HepG2 (cell line): ENCODE results near the gene JADE3. TPM values are rescaled to one million over a fixed set of nuclear protein-coding genes. Genes with fewer than 3 reads are reported as not detected.

Experiments
- ATAC-seq: fragments of 200-7000 bp; cut with Tn5 transposase; 3 replicates; pipeline ENCODE4 v1.9.1; 2020; ENCODE audit warnings: mild to moderate bottlenecking, moderate library complexity
- BruUV-seq: library from RNA; stranded (reverse); fragments of 400-500 nt; replicated peaks from 2 replicates; lab custom pipeline; 2021; lab: Mats Ljungman, UMichigan
- CTCF ChIA-PET: fragments of 300-600 bp; formaldehyde crosslinking; extraction: SDS; loops from one replicate; lab custom pipeline; 2021; ENCODE audit warnings: low total read pairs, inconsistent platforms, low intra/inter-chr PET ratio; lab: Yijun Ruan, JAX
- POLR2A ChIA-PET: fragments of 350-600 bp; sonication (Branson Sonifier 250); formaldehyde crosslinking; loops from one replicate; lab custom pipeline; 2020; ENCODE audit warnings: antibody characterized with exemption, inconsistent platforms; lab: Yijun Ruan, JAX
- DNase-seq: peaks from one replicate; pipeline ENCODE4 v3.0.0-alpha.2; 2015; ENCODE audit warnings: low spot score
- FAIRE-seq: peaks from 3 replicates; lab custom pipeline; 2011; peaks lifted over from hg19 to GRCh38; lab: Jason Lieb, UNC
- H2AFZ ChIP-seq: one replicate; pipeline ENCODE4 v1.6.1; 2011; ENCODE audit warnings: low read length, inconsistent platforms
- H3K27ac ChIP-seq: fragments of 300-600 bp; 3 replicates; pipeline ENCODE4 v1.8.0; 2011; ENCODE audit warnings: mixed run types, mild to moderate bottlenecking, mixed read lengths, low read length, inconsistent platforms; ENCODE audit not compliant: insufficient read depth; ENCODE audit errors: extremely low read length
- H3K27me3 ChIP-seq, 2 experiments: fragments of 200-600 bp in 1 of 2; 2 replicates in 1 of 2; 3 replicates in 1 of 2; pipeline versions ENCODE4 v1.6.0 to v1.8.0; 2011; ENCODE audit warnings: low read length in 2 of 2, mild to moderate bottlenecking in 2 of 2, moderate library complexity in 2 of 2, inconsistent platforms in 1 of 2; ENCODE audit not compliant: insufficient read depth in 2 of 2, control insufficient read depth in 1 of 2
- H3K36me3 ChIP-seq, 2 experiments: fragments of 200-600 bp in 1 of 2; replicated peaks in 1 of 2; 2 replicates in 1 of 2; 3 replicates in 1 of 2; pipeline versions ENCODE4 v1.5.1 to v1.8.0; 2011; ENCODE audit warnings: low read length in 2 of 2, inconsistent platforms in 1 of 2; ENCODE audit not compliant: insufficient read depth in 2 of 2, control insufficient read depth in 1 of 2
- H3K4me1 ChIP-seq: 2 replicates; pipeline ENCODE4 v1.5.1; 2012; ENCODE audit warnings: low read length, inconsistent platforms; ENCODE audit not compliant: insufficient read depth
- H3K4me2 ChIP-seq: 2 replicates; pipeline ENCODE4 v1.6.0; 2011; ENCODE audit warnings: low read depth, low read length, inconsistent platforms
- H3K4me3 ChIP-seq, 3 experiments: fragments of 200-600 bp in 1 of 3; sonication (generic), shearing (Covaris generic) in 1 of 3; replicated peaks in 1 of 3; 2 replicates each; pipeline ENCODE4 v1.5.1; 2011 to 2016; ENCODE audit warnings: low read length in 3 of 3, inconsistent platforms in 2 of 3, low read depth in 2 of 3, mild to moderate bottlenecking in 2 of 3, control low read depth in 1 of 3, mixed read lengths in 1 of 3; ENCODE audit not compliant: insufficient read depth in 1 of 3
- H3K79me2 ChIP-seq: one replicate; pipeline ENCODE4 v1.6.1; 2011; ENCODE audit warnings: low read length, inconsistent platforms; ENCODE audit not compliant: insufficient read depth
- H3K9ac ChIP-seq: 2 replicates; pipeline ENCODE4 v1.6.0; 2011; ENCODE audit warnings: mild to moderate bottlenecking, low read depth, low read length, inconsistent platforms; ENCODE audit not compliant: insufficient read depth
- H3K9me3 ChIP-seq: 2 replicates; pipeline ENCODE4 v1.5.1; 2012; ENCODE audit warnings: mild to moderate bottlenecking, low read length
- H4K20me1 ChIP-seq: 2 replicates; pipeline ENCODE4 v1.6.0; 2011; ENCODE audit warnings: inconsistent platforms, mild to moderate bottlenecking, low read length, moderate library complexity; ENCODE audit not compliant: insufficient read depth
- BRCA1 ChIP-seq: sonication (generic); formaldehyde crosslinking; IDR thresholded peaks from 2 replicates; pipeline ENCODE4 v1.4.0; 2020; ENCODE audit warnings: missing genetic modification reagents
- EEA1 ChIP-seq: sonication (generic); formaldehyde crosslinking; IDR thresholded peaks from 2 replicates; pipeline ENCODE4 v1.5.1; 2020; ENCODE audit warnings: mild to moderate bottlenecking, missing genetic modification reagents, borderline replicate concordance
- MYC ChIP-seq: sonication (generic); formaldehyde crosslinking; IDR thresholded peaks from 2 replicates; pipeline ENCODE4 v1.9.0; 2021; ENCODE audit warnings: missing genetic modification reagents, borderline replicate concordance
- PPARG ChIP-seq: conservative IDR thresholded peaks from 2 replicates; pipeline ENCODE4 v1.6.1; 2016; ENCODE audit warnings: missing biosample characterization, missing genetic modification reagents
- TBL1XR1 ChIP-seq: fragments of 150-350 bp; IDR thresholded peaks from 2 replicates; pipeline ENCODE4 v1.6.1; 2014; ENCODE audit warnings: borderline replicate concordance, low read length; ENCODE audit not compliant: partially characterized antibody
- ZNF207 ChIP-seq: fragments of 450-650 bp; IDR thresholded peaks from 2 replicates; pipeline ENCODE4 v1.6.1; 2016; ENCODE audit warnings: antibody characterized with exemption, borderline replicate concordance
- ZNF333 ChIP-seq: sonication (generic); formaldehyde crosslinking; IDR thresholded peaks from 2 replicates; pipeline ENCODE4 v1.4.0; 2020; ENCODE audit warnings: mild to moderate bottlenecking, missing genetic modification reagents, borderline replicate concordance
- ZNF776 ChIP-seq: sonication (generic); formaldehyde crosslinking; IDR thresholded peaks from 2 replicates; pipeline ENCODE4 v1.4.0; 2020; ENCODE audit warnings: mild to moderate bottlenecking, missing genetic modification reagents
- WGBS: methylation state at CpG from one replicate; pipeline ENCODE4 v1.1.6; 2017; ENCODE audit warnings: low lambda C conversion rate; 5-methylcytosine and 5-hydroxymethylcytosine counted together
- in situ Hi-C: cut with HindIII; loops from 2 replicates; pipeline ENCODE4 v1.10.0; 2017; ENCODE audit warnings: low pct_unique_long_range_greater_than_20kb; ENCODE audit not compliant: extremely low pct_ligation_motif_present
- intact Hi-C: fragments of 100-400 bp; cut with micrococcal nuclease; formaldehyde crosslinking; loops from one replicate; pipeline ENCODE4 v1.10.0; 2022; ENCODE audit not compliant: unreplicated experiment
- polyA plus RNA-seq, 8 experiments: library from polyadenylated mRNA; depleted of rRNA in 3 of 8; stranded (reverse) in 7 of 8; unstranded in 1 of 8; fragments of >200 nt; fragmentation: Illumina TruSeq in 4 of 8; extraction: Trizol in 4 of 8; gene quantifications; 2 replicates each; pipeline versions ENCODE4 v1.2.1 to v1.2.3, GENCODE V29; 2011 to 2016; ENCODE audit warnings: low read depth in 4 of 8, missing spikeins in 1 of 8, mixed read lengths in 1 of 8; ENCODE audit not compliant: insufficient read depth in 1 of 8
- total RNA-seq, 5 experiments: library from RNA; depleted of rRNA; stranded (reverse); fragments of >200 nt; fragmentation: Illumina TruSeq; extraction: Trizol; gene quantifications; 2 replicates each; pipeline ENCODE4 v1.2.3, GENCODE V29; 2016; ENCODE audit warnings: low read depth in 1 of 5
- TF ChIP-seq, protein P1 (sequence below): IDR thresholded peaks from 2 replicates; pipeline ENCODE4 v1.6.1; 2016
- TF ChIP-seq, protein P2 (sequence below): sonication (generic); formaldehyde crosslinking; IDR thresholded peaks from 2 replicates; pipeline ENCODE4 v1.9.0; 2021; ENCODE audit warnings: missing genetic modification reagents, borderline replicate concordance
- TF ChIP-seq, protein P3 (sequence below): sonication (generic); formaldehyde crosslinking; IDR thresholded peaks from 2 replicates; pipeline ENCODE4 v1.8.1; 2023; ENCODE audit warnings: missing genetic modification reagents, inconsistent platforms, borderline replicate concordance
- TF ChIP-seq, protein P4 (sequence below): sonication (generic); formaldehyde crosslinking; IDR thresholded peaks from 2 replicates; pipeline ENCODE4 v1.8.1; 2023; ENCODE audit warnings: missing genetic modification reagents, mild to moderate bottlenecking, borderline replicate concordance

The JADE3 gene
- total and polyA plus RNA-seq, 2 of the 13 experiments (the other 11 are each of a cell fraction or from before 2014, with no cell fraction given) = 7.7 to 7.8 TPM

DNA sequence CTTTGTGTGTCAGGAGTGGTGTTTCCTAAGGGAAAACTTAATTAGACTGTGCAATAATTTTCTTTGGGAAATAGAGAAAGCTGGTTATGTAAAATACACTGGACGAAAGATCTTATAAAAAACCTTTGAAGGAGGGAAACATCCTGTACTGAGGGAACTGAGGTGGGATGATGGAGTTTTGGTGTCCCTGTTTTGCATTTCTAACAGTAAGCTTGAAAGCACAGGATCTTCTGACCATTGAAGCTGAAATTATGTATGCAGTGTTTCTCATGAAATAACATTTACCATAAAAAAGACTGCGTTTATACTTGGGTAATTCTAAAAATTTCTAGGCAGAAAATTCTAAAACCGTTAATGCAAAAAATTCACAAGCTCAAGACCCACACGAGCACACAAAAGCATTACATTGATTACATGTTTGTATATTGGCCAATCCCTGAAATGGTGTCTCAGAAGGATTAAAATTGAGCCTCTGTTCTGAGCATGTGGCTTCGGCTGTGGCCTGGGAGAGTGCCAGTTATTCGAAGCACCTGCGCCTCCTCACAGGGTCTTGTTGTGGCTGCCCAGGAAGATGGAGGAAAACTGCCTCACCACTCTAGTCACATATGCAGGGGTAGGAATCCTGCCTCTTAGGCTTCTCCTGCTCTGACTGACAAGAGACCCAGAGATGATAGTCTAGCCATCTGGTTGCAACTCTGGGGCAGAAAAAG, 49.5 kb downstream of the JADE3 start:
- no peak for DNase-seq
- Histone ChIP-seq H3K4me3 (no peak overlapping the region), H3K79me2 (peaks cover 47% of the 10 kb centered on the region), H3K9me3 (no peaks in the 10 kb centered on the region), H4K20me1 (no peaks in the 10 kb centered on the region), H3K27me3 (no peaks in the 10 kb centered on the region), H3K4me1 (peaks cover 68% of the 10 kb centered on the region), H3K36me3 (no peaks in the 10 kb centered on the region), H3K4me2 (no peak overlapping the region), H3K27ac (no peak overlapping the region)
- intact Hi-C loops = no loop called here
- POLR2A ChIA-PET = no interaction called here
- FAIRE-seq = no peak
- ATAC-seq = no peak
- 93% methylated on average over 4 of the region's 7 CpGs for WGBS
- no TSS peak for BruUV-seq
- CTCF ChIA-PET = no interaction called here
- TF ChIP-seq, protein P1, sequence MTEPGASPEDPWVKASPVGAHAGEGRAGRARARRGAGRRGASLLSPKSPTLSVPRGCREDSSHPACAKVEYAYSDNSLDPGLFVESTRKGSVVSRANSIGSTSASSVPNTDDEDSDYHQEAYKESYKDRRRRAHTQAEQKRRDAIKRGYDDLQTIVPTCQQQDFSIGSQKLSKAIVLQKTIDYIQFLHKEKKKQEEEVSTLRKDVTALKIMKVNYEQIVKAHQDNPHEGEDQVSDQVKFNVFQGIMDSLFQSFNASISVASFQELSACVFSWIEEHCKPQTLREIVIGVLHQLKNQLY (CRISPR knock-in tag) = no peak
- TF ChIP-seq ZNF776 (CRISPR knock-in tag) = no peak
- no peak for TF ChIP-seq MYC (CRISPR knock-in tag)
- TF ChIP-seq, protein P2, sequence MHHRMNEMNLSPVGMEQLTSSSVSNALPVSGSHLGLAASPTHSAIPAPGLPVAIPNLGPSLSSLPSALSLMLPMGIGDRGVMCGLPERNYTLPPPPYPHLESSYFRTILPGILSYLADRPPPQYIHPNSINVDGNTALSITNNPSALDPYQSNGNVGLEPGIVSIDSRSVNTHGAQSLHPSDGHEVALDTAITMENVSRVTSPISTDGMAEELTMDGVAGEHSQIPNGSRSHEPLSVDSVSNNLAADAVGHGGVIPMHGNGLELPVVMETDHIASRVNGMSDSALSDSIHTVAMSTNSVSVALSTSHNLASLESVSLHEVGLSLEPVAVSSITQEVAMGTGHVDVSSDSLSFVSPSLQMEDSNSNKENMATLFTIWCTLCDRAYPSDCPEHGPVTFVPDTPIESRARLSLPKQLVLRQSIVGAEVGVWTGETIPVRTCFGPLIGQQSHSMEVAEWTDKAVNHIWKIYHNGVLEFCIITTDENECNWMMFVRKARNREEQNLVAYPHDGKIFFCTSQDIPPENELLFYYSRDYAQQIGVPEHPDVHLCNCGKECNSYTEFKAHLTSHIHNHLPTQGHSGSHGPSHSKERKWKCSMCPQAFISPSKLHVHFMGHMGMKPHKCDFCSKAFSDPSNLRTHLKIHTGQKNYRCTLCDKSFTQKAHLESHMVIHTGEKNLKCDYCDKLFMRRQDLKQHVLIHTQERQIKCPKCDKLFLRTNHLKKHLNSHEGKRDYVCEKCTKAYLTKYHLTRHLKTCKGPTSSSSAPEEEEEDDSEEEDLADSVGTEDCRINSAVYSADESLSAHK (CRISPR knock-in tag) = no peak
- no peak for TF ChIP-seq PPARG (CRISPR knock-in tag)
- TF ChIP-seq, protein P3, sequence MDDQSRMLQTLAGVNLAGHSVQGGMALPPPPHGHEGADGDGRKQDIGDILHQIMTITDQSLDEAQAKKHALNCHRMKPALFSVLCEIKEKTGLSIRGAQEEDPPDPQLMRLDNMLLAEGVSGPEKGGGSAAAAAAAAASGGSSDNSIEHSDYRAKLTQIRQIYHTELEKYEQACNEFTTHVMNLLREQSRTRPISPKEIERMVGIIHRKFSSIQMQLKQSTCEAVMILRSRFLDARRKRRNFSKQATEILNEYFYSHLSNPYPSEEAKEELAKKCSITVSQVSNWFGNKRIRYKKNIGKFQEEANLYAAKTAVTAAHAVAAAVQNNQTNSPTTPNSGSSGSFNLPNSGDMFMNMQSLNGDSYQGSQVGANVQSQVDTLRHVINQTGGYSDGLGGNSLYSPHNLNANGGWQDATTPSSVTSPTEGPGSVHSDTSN (CRISPR knock-in tag) = no peak
- no peak for TF ChIP-seq ZNF333
- no peak for TF ChIP-seq ZNF207
- no peak for TF ChIP-seq TBL1XR1
- TF ChIP-seq EEA1 = no peak
- TF ChIP-seq BRCA1 (CRISPR knock-in tag) = no peak
- TF ChIP-seq, protein P4, sequence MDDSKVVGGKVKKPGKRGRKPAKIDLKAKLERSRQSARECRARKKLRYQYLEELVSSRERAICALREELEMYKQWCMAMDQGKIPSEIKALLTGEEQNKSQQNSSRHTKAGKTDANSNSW = no peak
- TF ChIP-seq, all 625 proteins: peak for 0
- Histone ChIP-seq H3K9ac (no peak overlapping the region), H2AFZ (no peak overlapping the region)
- in situ Hi-C loops = no loop called here
